ENCODE data around the gene IKBKE.

Gene IKBKE

DNA sequence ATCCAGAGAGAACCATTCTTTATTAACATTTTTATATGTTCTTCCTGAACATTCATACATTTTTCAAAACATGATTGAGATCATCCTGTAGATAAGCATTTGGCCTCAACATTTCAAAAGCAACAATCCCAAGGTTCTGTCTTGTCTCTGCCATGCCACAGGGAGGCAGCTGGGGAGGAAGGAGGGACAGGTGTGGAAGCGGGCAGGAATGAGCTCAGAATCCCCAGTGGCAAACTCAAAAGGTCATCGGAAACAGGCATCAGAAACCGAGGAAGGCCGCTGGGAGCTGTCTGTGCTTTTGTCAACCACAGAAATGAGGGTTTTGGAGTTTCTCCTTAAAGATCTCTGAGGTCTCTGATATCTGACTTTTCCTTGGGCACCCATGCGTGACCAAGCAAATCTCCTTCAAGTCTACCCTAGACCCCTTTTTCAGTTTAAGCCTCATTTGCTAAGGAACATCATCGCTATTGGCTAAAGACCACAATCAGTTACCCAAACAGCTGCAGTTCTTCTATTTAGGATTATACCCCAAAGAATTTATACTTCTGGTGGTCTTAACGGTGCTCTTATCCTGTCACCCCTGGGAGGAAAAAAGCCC, 71.1 kb downstream of the IKBKE start:
- no peak for DNase-seq (ENCODE audit: low read depth in 2 of 2)
- no peak for TF ChIP-seq CTCF (IDR thresholded peaks at IDR 0.05; ENCODE audit: low read depth, low read length)
- H3K4me3 ChIP-seq (replicated peaks in 1 of 2; ENCODE audit: low read depth in 2 of 2, low read length in 2 of 2): no peak overlapping the region

DNA sequence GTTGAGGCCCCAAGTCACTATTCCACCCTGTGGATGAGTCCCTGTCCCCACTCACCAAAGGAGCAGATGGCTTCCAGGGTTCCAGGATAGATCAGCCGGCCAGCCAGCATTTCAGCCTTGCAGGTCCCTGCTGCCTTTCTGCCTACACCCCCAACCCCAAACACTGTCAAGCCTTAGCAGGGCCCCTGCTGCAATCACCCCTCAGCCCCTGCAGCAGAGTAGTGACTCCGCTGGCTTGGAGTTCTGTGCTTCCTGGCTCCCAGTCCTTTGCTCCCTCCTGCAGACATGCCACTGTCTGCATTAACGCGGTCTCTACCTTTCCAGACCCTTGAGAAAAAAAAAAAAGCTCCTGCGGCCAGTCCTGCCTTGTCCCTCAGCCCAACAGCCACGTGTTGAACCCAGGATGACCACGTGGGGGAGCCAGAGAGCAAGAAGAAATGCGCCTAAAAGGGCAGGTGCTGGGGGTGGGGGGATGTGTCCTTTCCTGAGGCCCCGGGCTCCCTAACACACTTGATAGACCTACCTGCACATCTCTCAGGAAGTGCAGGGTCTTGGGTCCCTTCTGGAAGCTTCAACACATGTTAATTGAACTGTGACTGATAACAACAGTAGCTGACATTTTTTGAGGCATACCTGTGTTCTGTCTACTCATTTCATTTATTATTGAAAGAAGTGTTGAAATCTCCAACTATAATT, 74.4 kb downstream of the IKBKE start:
- TF ChIP-seq CTCF (IDR thresholded peaks at IDR 0.05; ENCODE audit: low read depth, low read length): peak; percentile 90
- peak; percentile 51 to 59 for DNase-seq (ENCODE audit: low read depth in 2 of 2)
- no peak overlapping the region for H3K4me3 ChIP-seq (replicated peaks in 1 of 2; ENCODE audit: low read depth in 2 of 2, low read length in 2 of 2)

DNA sequence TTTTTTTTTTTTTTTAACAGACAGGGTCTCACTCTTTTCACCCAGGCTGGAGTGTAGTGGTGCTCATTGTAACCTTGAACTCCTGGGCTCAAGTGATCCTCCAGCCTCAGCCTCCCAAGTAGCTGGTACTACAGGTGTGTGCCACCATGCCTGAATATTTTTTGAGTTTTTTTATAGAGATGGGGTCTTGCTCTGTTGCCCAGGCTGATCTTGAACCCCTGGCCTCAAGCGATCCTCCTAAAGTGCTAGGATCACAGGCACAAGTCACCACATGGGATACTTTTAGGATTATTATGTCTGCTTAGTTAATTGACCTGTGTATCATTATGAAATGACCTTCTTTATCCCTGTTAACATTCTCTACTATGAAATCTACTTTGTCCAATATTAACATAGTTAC, 75.1 kb downstream of the IKBKE start:
- DNase-seq (ENCODE audit: low read depth in 2 of 2): no peak
- H3K4me3 ChIP-seq (replicated peaks in 1 of 2; ENCODE audit: low read depth in 2 of 2, low read length in 2 of 2): no peak overlapping the region
- no peak for TF ChIP-seq CTCF (IDR thresholded peaks at IDR 0.05; ENCODE audit: low read depth, low read length)

All from cardiac fibroblast (primary cell).